SK-N-SH (cell line): ENCODE data around the gene ADAMTS6. TPM values are rescaled to one million over a fixed set of nuclear protein-coding genes. Genes with fewer than 3 reads are reported as not detected.

Experiments
- CTCF ChIA-PET: fragments of 300-600, 350-600 bp; formaldehyde crosslinking; extraction: SDS; loops from one replicate; lab custom pipeline; 2021; lab: Yijun Ruan, JAX
- POLR2A ChIA-PET: fragments of 350-600 bp; sonication (Branson Sonifier 250); formaldehyde crosslinking; extraction: SDS; loops from one replicate; lab custom pipeline; 2020; ENCODE audit warnings: antibody characterized with exemption, inconsistent platforms; lab: Yijun Ruan, JAX
- DNase-seq: peaks from one replicate; pipeline ENCODE4 v3.0.0; 2012
- H2AFZ ChIP-seq: fragments of 200-600 bp; sonication (generic); 2 replicates; pipeline ENCODE4 v1.8.1; 2016; ENCODE audit warnings: antibody characterized with exemption, mild to moderate bottlenecking, low read depth
- H3F3A ChIP-seq: fragments of 200-600 bp; sonication (generic); replicated peaks from 2 replicates; pipeline ENCODE3; 2016; ENCODE audit warnings: antibody characterized with exemption, mild to moderate bottlenecking; ENCODE audit not compliant: insufficient read depth
- H3K27ac ChIP-seq, 2 experiments: fragments of 200-500 bp in 1 of 2; fragments of 200-600 bp in 1 of 2; sonication (Bioruptor generic) in 1 of 2; sonication (generic), shearing (Covaris generic) in 1 of 2; 2 replicates each; pipeline versions ENCODE4 v1.5.1 to v1.6.1; 2014 to 2016; ENCODE audit warnings: low read depth in 2 of 2, inconsistent platforms in 1 of 2, low read length in 1 of 2, mild to moderate bottlenecking in 1 of 2, mixed read lengths in 1 of 2
- H3K27me3 ChIP-seq: fragments of 200-600 bp; sonication (generic), shearing (Covaris generic); 2 replicates; pipeline ENCODE4 v1.6.1; 2016; ENCODE audit warnings: mixed run types; ENCODE audit not compliant: insufficient read depth
- H3K36me3 ChIP-seq, 2 experiments: fragments of 200-500 bp in 1 of 2; fragments of 200-600 bp in 1 of 2; sonication (Bioruptor generic) in 1 of 2; sonication (generic) in 1 of 2; replicated peaks in 1 of 2; 2 replicates each; pipeline versions ENCODE3 to v1.5.1; 2014 to 2016; ENCODE audit warnings: low read length in 1 of 2, mild to moderate bottlenecking in 1 of 2; ENCODE audit not compliant: insufficient read depth in 2 of 2, control insufficient read depth in 1 of 2
- H3K4me1 ChIP-seq, 2 experiments: fragments of 200-500 bp in 1 of 2; fragments of 200-600 bp in 1 of 2; sonication (Bioruptor generic) in 1 of 2; sonication (generic), shearing (Covaris generic) in 1 of 2; 2 replicates each; pipeline versions ENCODE4 v1.5.1 to v1.6.1; 2014 to 2016; ENCODE audit warnings: low read depth in 1 of 2, low read length in 1 of 2, mixed run types in 1 of 2; ENCODE audit not compliant: insufficient read depth in 2 of 2, control insufficient read depth in 1 of 2
- H3K4me2 ChIP-seq: fragments of 200-600 bp; sonication (generic), shearing (Covaris generic); 2 replicates; pipeline ENCODE4 v1.6.1; 2017; ENCODE audit warnings: mixed run types
- H3K4me3 ChIP-seq, 2 experiments: fragments of 200-500 bp in 1 of 2; fragments of 200-600 bp in 1 of 2; sonication (Bioruptor generic) in 1 of 2; sonication (generic), shearing (Covaris generic) in 1 of 2; 2 replicates each; pipeline versions ENCODE4 v1.5.1 to v1.8.1; 2014 to 2016; ENCODE audit warnings: low read depth in 2 of 2, inconsistent platforms in 1 of 2, low read length in 1 of 2, mild to moderate bottlenecking in 1 of 2, mixed read lengths in 1 of 2, moderate library complexity in 1 of 2
- H3K79me2 ChIP-seq: fragments of 200-600 bp; sonication (generic); 2 replicates; pipeline ENCODE4 v1.8.1; 2017; ENCODE audit warnings: mild to moderate bottlenecking; ENCODE audit not compliant: insufficient read depth
- H3K9ac ChIP-seq: fragments of 200-600 bp; sonication (generic); 2 replicates; pipeline ENCODE4 v1.6.1; 2017; ENCODE audit warnings: mixed run types
- H3K9me2 ChIP-seq: fragments of 200-600 bp; sonication (generic); 2 replicates; pipeline ENCODE4 v1.6.1; 2017; ENCODE audit warnings: mixed run types
- H3K9me3 ChIP-seq: fragments of 200-600 bp; sonication (generic); 2 replicates; pipeline ENCODE4 v1.6.1; 2017; ENCODE audit warnings: mixed run types, mild to moderate bottlenecking, moderate library complexity
- H4K20me1 ChIP-seq: fragments of 200-600 bp; sonication (generic); 2 replicates; pipeline ENCODE4 v1.6.1; 2017; ENCODE audit warnings: mild to moderate bottlenecking, mixed run types; ENCODE audit not compliant: insufficient read depth
- FOXM1 ChIP-seq: IDR thresholded peaks from 2 replicates; pipeline ENCODE4 v1.4.0; 2012; ENCODE audit warnings: low read depth, mild to moderate bottlenecking
- GABPA ChIP-seq: IDR thresholded peaks from 2 replicates; pipeline ENCODE4 v1.4.0; 2012; ENCODE audit warnings: low read depth, mild to moderate bottlenecking
- MXI1 ChIP-seq: IDR thresholded peaks from 2 replicates; pipeline ENCODE4 v1.6.1; 2012; ENCODE audit warnings: mild to moderate bottlenecking, low read depth, low read length, improper control_type of control experiment
- PBX3 ChIP-seq: IDR thresholded peaks from 2 replicates; pipeline ENCODE4; 2012
- POLR2AphosphoS5 ChIP-seq: IDR thresholded peaks from 2 replicates; pipeline ENCODE4 v1.6.1; 2012; ENCODE audit warnings: low read depth, low read length
- REST ChIP-seq: IDR thresholded peaks from 2 replicates; pipeline ENCODE4 v1.6.1; 2012; ENCODE audit warnings: mild to moderate bottlenecking, low read depth, low read length, moderate library complexity
- RXRA ChIP-seq: IDR thresholded peaks from 2 replicates; pipeline ENCODE4 v1.4.0; 2012; ENCODE audit warnings: low read depth, mild to moderate bottlenecking, borderline replicate concordance
- TAF1 ChIP-seq: IDR thresholded peaks from 2 replicates; pipeline ENCODE4 v1.6.1; 2012; ENCODE audit warnings: low read depth, mild to moderate bottlenecking, low read length, moderate library complexity, borderline replicate concordance
- TCF12 ChIP-seq: IDR thresholded peaks from 2 replicates; pipeline ENCODE4 v1.4.0; 2012
- USF2 ChIP-seq: fragments of 150-350 bp; IDR thresholded peaks from 2 replicates; pipeline ENCODE4 v1.6.1; 2017; ENCODE audit warnings: antibody characterized with exemption, low read length, low read depth, borderline replicate concordance
- ZBTB33 ChIP-seq: IDR thresholded peaks from 2 replicates; pipeline ENCODE4 v1.4.0; 2012; ENCODE audit warnings: low read depth, borderline replicate concordance
- WGBS: methylation state at CpG from one replicate; pipeline ENCODE4 v1.1.6; 2017; ENCODE audit warnings: low lambda C conversion rate; 5-methylcytosine and 5-hydroxymethylcytosine counted together
- polyA plus RNA-seq, 3 experiments: library from polyadenylated mRNA; depleted of rRNA; stranded (reverse); fragments of >200 nt; gene quantifications; 2 replicates each; pipeline ENCODE4 v1.2.3, GENCODE V29; 2012

The ADAMTS6 gene
- polyA plus RNA-seq, 1 of the 3 experiments (the other 2 are of a cell fraction): 15.0 TPM

GRCh38 chr5:65161655-65162054, 320.1 kb downstream of the ADAMTS6 start (continued):
- TF ChIP-seq ZBTB33: no peak
- TF ChIP-seq POLR2AphosphoS5: no peak
- no peak for TF ChIP-seq RXRA
- TF ChIP-seq GABPA: no peak
- TF ChIP-seq PBX3: peak; percentile 50; the same call in 1 of the 2 replicates
- no peak for TF ChIP-seq REST
- TF ChIP-seq TCF12: peak; percentile 60
- TF ChIP-seq MXI1: no peak
- no peak for TF ChIP-seq USF2
- TF ChIP-seq FOXM1: no peak
- TF ChIP-seq, all 33 proteins: peak for 7

- ChIA-PET POLR2A (no interaction called here), CTCF (no interaction called here)
- Histone ChIP-seq H3K36me3 (peaks cover 0 to 35% of the 10 kb centered on the region in 2 experiments), H3K4me3 (no peak overlapping the region), H3K9me2 (0 out of 2 replicates have a peak, but pooled peaks cover 2% of the 10 kb centered on the region), H4K20me1 (no peaks in the 10 kb centered on the region), H3K4me2 (no peak overlapping the region), H3K79me2 (peaks cover 5% of the 10 kb centered on the region; the same call in 1 of the 2 replicates), H2AFZ (no peak overlapping the region), H3K4me1 (peaks cover 0 to 22% of the 10 kb centered on the region in 2 experiments; a peak in 2 of 4 replicates), H3K9me3 (no peaks in the 10 kb centered on the region), H3F3A (peaks cover 40% of the 10 kb centered on the region), H3K9ac (no peak overlapping the region), H3K27ac (no peak overlapping the region), H3K27me3 (no peaks in the 10 kb centered on the region)
- no peak for DNase-seq
- WGBS: 64% methylated on average over 4 of the region's 4 CpGs
- TF ChIP-seq TAF1: no peak
- TF ChIP-seq POLR2AphosphoS5: no peak
- TF ChIP-seq PBX3: peak; percentile 54
Observed at GRCh38 chr5:65157906-65158603, 323.7 kb downstream of the ADAMTS6 start.
